CD4-positive, alpha-beta memory T cell (primary cell): ENCODE measurements around the gene MYO1B. TPM values are rescaled to one million over a fixed set of nuclear protein-coding genes. Genes with fewer than 3 reads are reported as not detected.

Source experiments
- CTCF ChIA-PET: fragments of 350-600 bp; sonication (Branson Sonifier 250); formaldehyde crosslinking; loops from one replicate; lab custom pipeline; 2021; ENCODE audit warnings: inconsistent platforms; ENCODE audit not compliant: partially characterized antibody; lab: Charles Lee
- POLR2A ChIA-PET: fragments of 350-600 bp; sonication (Branson Sonifier 250); formaldehyde crosslinking; loops from one replicate; lab custom pipeline; 2021; ENCODE audit not compliant: partially characterized antibody; lab: Charles Lee
- DNase-seq, 5 donors: peaks; one replicate each; pipeline versions ENCODE4 v3.0.0 to v3.0.0-alpha.2; 2020 to 2022; ENCODE audit warnings: mixed read lengths in 1 of 5
- H3K27ac ChIP-seq: one replicate; pipeline ENCODE4 v1.7.0; 2013; ENCODE audit warnings: low read depth, low read length
- H3K27me3 ChIP-seq: 2 replicates; pipeline ENCODE4 v1.7.0; 2013; ENCODE audit warnings: mild to moderate bottlenecking, low read length, moderate library complexity; ENCODE audit not compliant: insufficient read depth
- H3K36me3 ChIP-seq: 2 replicates; pipeline ENCODE4 v1.7.0; 2013; ENCODE audit warnings: mild to moderate bottlenecking, low read length, moderate library complexity; ENCODE audit not compliant: insufficient read depth
- H3K4me1 ChIP-seq: 2 replicates; pipeline ENCODE4 v1.7.0; 2013; ENCODE audit warnings: mild to moderate bottlenecking, low read length, moderate library complexity; ENCODE audit not compliant: insufficient read depth
- H3K4me3 ChIP-seq, 2 donors: one replicate each; pipeline ENCODE4 v1.7.0; 2013; ENCODE audit warnings: low read length in 2 of 2, mild to moderate bottlenecking in 1 of 2
- H3K9me3 ChIP-seq, 2 donors: one replicate each; pipeline ENCODE4 v1.7.0; 2013; ENCODE audit warnings: low read length in 2 of 2, control low read depth in 1 of 2; ENCODE audit not compliant: control insufficient read depth in 1 of 2
- H3K27ac Mint-ChIP-seq, 7 donors: one replicate each; pipeline ENCODE4 v1.8.0; 2020 to 2021; ENCODE audit warnings: mixed read lengths in 7 of 7, mild to moderate bottlenecking in 6 of 7, inconsistent platforms in 3 of 7, moderate library complexity in 3 of 7
- H3K27me3 Mint-ChIP-seq, 2 donors: one replicate each; pipeline ENCODE4 v1.8.0; 2020 to 2021; ENCODE audit warnings: mixed read lengths in 2 of 2
- H3K36me3 Mint-ChIP-seq, 2 donors: one replicate each; pipeline ENCODE4 v1.8.0; 2020 to 2021; ENCODE audit warnings: mixed read lengths in 2 of 2, inconsistent platforms in 1 of 2, mild to moderate bottlenecking in 1 of 2
- H3K4me1 Mint-ChIP-seq, 4 donors: one replicate each; pipeline ENCODE4 v1.8.0; 2020 to 2021; ENCODE audit warnings: mixed read lengths in 4 of 4, mild to moderate bottlenecking in 1 of 4
- H3K4me3 Mint-ChIP-seq, 8 donors: one replicate each; pipeline ENCODE4 v1.8.0; 2020 to 2021; ENCODE audit warnings: mixed read lengths in 8 of 8, mild to moderate bottlenecking in 7 of 8, moderate library complexity in 6 of 8, inconsistent platforms in 3 of 8
- H3K9me3 Mint-ChIP-seq, 8 donors: one replicate each; pipeline ENCODE4 v1.8.0; 2020 to 2021; ENCODE audit warnings: mixed read lengths in 8 of 8, mild to moderate bottlenecking in 5 of 8, inconsistent platforms in 3 of 8, moderate library complexity in 1 of 8
- intact Hi-C: fragments of 100-400 bp; cut with micrococcal nuclease; formaldehyde crosslinking; loops from one replicate; pipeline ENCODE4 v1.15.1; 2023
- polyA plus RNA-seq, 2 donors: library from polyadenylated mRNA; unstranded; fragments of 300-500 nt; fragmentation: Illumina TruSeq; gene quantifications; one replicate each; pipeline ENCODE4 v1.2.3, GENCODE V29; 2021
- total RNA-seq, 2 experiments: library from RNA; stranded (reverse); gene quantifications; one replicate each; pipeline ENCODE4 v1.2.3, GENCODE V29; 2021

MYO1B gene
- total and polyA plus RNA-seq, 4 experiments from 2014 or later: 0.12 to 0.38 (median 0.17) TPM

DNA sequence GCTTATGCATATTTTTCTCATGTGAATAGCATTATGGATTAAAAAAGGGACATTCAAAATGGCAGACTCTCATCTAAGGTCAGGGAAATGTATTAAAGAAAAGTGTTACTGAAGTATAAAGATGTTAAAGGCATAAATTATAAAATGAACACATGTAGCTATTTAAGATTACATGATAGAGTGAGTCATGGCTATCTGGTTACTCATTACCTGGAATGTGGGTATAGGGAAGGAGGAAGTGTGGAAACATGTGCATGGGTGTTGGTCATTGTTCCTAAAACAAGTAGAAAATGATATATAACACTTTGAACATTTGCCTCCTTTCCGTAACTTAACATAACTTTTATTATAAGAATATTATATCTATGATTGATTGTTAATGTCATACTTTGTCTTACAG is 66.4 kb downstream of the MYO1B start:
- no peaks in the 10 kb centered on the region for H3K36me3 ChIP-seq
- CTCF ChIA-PET: no interaction called here
- Mint-ChIP-seq H3K4me1 (peaks cover 0 to 2% (median 0%) of the 10 kb centered on the region in 4 donors), H3K27ac (no peak overlapping the region), H3K9me3 (no peaks in the 10 kb centered on the region), H3K27me3 (peaks cover 0 to 1% of the 10 kb centered on the region in 2 donors), H3K36me3 (no peaks in the 10 kb centered on the region), H3K4me3 (no peak overlapping the region)
- H3K27ac ChIP-seq: no peak overlapping the region
- no peaks in the 10 kb centered on the region for H3K9me3 ChIP-seq
- no peaks in the 10 kb centered on the region for H3K27me3 ChIP-seq
- DNase-seq: no peak
- intact Hi-C loops: no loop called here
- POLR2A ChIA-PET: no interaction called here
- no peaks in the 10 kb centered on the region for H3K4me1 ChIP-seq
- H3K4me3 ChIP-seq: no peak overlapping the region

- no peaks in the 10 kb centered on the region for H3K36me3 Mint-ChIP-seq
- DNase-seq: no peak
- H3K27ac Mint-ChIP-seq: no peak overlapping the region
- Histone ChIP-seq H3K36me3 (no peaks in the 10 kb centered on the region), H3K27me3 (no peaks in the 10 kb centered on the region), H3K27ac (no peak overlapping the region), H3K4me1 (no peaks in the 10 kb centered on the region), H3K4me3 (no peak overlapping the region), H3K9me3 (no peaks in the 10 kb centered on the region)
- ChIA-PET POLR2A (no interaction called here), CTCF (no interaction called here)
- H3K4me3 Mint-ChIP-seq: no peak overlapping the region
- intact Hi-C loops: no loop called here
- H3K9me3 Mint-ChIP-seq: no peaks in the 10 kb centered on the region
- peaks cover 0 to 3% of the 10 kb centered on the region in 2 donors for H3K27me3 Mint-ChIP-seq
- no peaks in the 10 kb centered on the region for H3K4me1 Mint-ChIP-seq
Observed at GRCh38 chr2:191312163-191312562, 67.0 kb downstream of the MYO1B start.

DNA sequence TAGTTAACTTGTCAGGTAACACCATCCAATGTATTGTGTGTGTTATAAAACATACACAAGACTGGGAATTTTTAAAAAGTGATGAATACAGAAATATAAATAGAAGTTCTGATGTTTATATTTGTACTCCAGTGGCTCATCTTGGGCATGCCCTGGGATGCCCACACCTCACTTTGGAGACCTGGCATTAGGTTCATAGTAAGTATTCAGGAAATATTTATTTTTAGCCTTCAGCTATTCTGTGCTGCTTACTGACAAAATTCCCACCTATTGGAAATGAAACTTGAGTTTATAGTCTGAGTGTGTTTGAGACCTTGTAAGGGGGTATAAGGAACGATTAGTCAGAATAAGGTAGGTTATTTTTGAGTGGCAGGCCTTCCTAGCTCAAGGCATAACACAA is 67.5 kb downstream of the MYO1B start:
- no peaks in the 10 kb centered on the region for H3K4me1 ChIP-seq
- intact Hi-C loops: no loop called here
- H3K27me3 ChIP-seq: no peaks in the 10 kb centered on the region
- Mint-ChIP-seq H3K4me1 (no peaks in the 10 kb centered on the region), H3K36me3 (no peaks in the 10 kb centered on the region), H3K4me3 (no peak overlapping the region), H3K27ac (no peak overlapping the region), H3K27me3 (peaks cover 0 to 3% of the 10 kb centered on the region in 2 donors), H3K9me3 (no peaks in the 10 kb centered on the region)
- H3K9me3 ChIP-seq: no peaks in the 10 kb centered on the region
- H3K36me3 ChIP-seq: no peaks in the 10 kb centered on the region
- no peak overlapping the region for H3K4me3 ChIP-seq
- DNase-seq: no peak
- CTCF ChIA-PET: no interaction called here
- POLR2A ChIA-PET: no interaction called here
- no peak overlapping the region for H3K27ac ChIP-seq

DNA sequence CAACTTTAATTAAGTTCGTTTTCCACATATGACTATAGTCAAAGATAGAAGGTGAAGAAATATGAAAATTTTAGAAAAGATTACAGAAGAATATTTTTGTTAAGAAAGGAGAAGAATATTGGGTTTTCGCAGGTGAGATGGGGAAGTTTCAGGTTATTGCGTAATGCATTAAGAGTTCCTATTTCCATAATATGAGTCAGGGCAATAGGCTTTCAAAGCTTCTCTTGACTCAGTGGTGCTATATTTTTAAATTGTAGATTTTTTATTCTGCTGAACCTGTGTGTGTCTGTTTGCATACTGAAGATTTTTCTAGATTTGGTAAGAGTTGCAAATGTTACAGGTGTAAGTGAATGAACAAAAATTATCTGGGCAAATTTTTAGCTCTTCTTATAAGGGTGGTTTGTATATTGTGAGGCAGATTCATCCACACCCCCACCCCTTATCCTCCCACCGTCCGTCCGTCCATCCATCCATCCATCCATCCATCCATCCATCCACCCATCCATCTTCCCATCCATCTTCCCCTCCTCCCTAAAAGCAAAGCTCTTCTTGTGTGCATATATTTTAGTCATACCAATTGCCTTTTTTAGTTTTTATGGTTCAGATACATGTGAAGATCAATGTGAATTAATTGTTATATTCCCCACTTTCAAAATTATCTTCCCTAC is 69.6 kb downstream of the MYO1B start:
- POLR2A ChIA-PET: no interaction called here

DNA sequence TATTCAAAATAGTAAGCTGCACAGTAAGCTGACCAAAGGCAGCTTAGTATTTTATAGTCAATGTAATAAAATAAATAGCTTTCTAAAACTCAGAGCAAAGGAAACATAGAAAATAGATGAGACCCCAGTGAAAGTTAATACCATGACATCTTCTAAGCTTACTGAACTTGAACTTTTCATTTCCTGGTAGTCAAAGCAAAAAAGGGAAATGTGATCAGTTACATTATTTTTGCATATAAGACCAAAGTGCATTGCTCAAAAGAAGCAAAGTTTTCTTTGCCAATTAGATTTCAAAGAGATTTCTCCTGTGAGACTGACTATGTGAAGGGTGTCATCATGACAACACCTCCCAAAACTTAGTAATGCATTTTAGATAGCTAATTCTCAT is 70.2 kb downstream of the MYO1B start:
- no peak overlapping the region for H3K27ac Mint-ChIP-seq
- H3K4me1 Mint-ChIP-seq: no peaks in the 10 kb centered on the region
- no peaks in the 10 kb centered on the region for H3K27me3 ChIP-seq
- intact Hi-C loops: no loop called here
- H3K4me1 ChIP-seq: no peaks in the 10 kb centered on the region
- ChIA-PET POLR2A (no interaction called here), CTCF (no interaction called here)
- H3K9me3 Mint-ChIP-seq: no peaks in the 10 kb centered on the region
- H3K36me3 ChIP-seq: no peaks in the 10 kb centered on the region
- no peak overlapping the region for H3K4me3 ChIP-seq
- peaks cover 0 to 7% of the 10 kb centered on the region in 2 donors for H3K27me3 Mint-ChIP-seq
- H3K4me3 Mint-ChIP-seq: no peak overlapping the region
- H3K36me3 Mint-ChIP-seq: no peaks in the 10 kb centered on the region
- no peak for DNase-seq
- H3K9me3 ChIP-seq: no peaks in the 10 kb centered on the region
- H3K27ac ChIP-seq: no peak overlapping the region

More for the DNA sequence above, 69.6 kb downstream of the MYO1B start:
- no peaks in the 10 kb centered on the region for H3K36me3 Mint-ChIP-seq
- Histone ChIP-seq H3K36me3 (no peaks in the 10 kb centered on the region), H3K4me1 (no peaks in the 10 kb centered on the region), H3K27me3 (no peaks in the 10 kb centered on the region), H3K4me3 (no peak overlapping the region), H3K9me3 (no peaks in the 10 kb centered on the region), H3K27ac (no peak overlapping the region)
- H3K4me1 Mint-ChIP-seq: no peaks in the 10 kb centered on the region
- H3K27ac Mint-ChIP-seq: no peak overlapping the region
- intact Hi-C loops: no loop called here
- peaks cover 0 to 7% of the 10 kb centered on the region in 2 donors for H3K27me3 Mint-ChIP-seq
- H3K9me3 Mint-ChIP-seq: no peaks in the 10 kb centered on the region
- no peak overlapping the region for H3K4me3 Mint-ChIP-seq
- CTCF ChIA-PET: interaction anchor here (1.1 kb wide), 1 partner anchor 27 kb away, joined by 3 read pairs; no protein-coding TSS in a partner anchor
- DNase-seq: no peak

- H3K27me3 Mint-ChIP-seq: peaks cover 0 to 9% of the 10 kb centered on the region in 2 donors
- H3K9me3 ChIP-seq: no peaks in the 10 kb centered on the region
- intact Hi-C loops: no loop called here
- H3K4me3 Mint-ChIP-seq: no peak overlapping the region
- no peaks in the 10 kb centered on the region for H3K36me3 ChIP-seq
- CTCF ChIA-PET: interaction anchor here (1.1 kb wide), 1 partner anchor 13 kb away, joined by 3 read pairs; no protein-coding TSS in a partner anchor
- no peaks in the 10 kb centered on the region for H3K9me3 Mint-ChIP-seq
- POLR2A ChIA-PET: no interaction called here
- peaks cover 2% of the 10 kb centered on the region for H3K4me1 ChIP-seq
- peaks cover 0 to 3% (median under 1%) of the 10 kb centered on the region in 4 donors for H3K4me1 Mint-ChIP-seq
- no peaks in the 10 kb centered on the region for H3K36me3 Mint-ChIP-seq
- H3K4me3 ChIP-seq: no peak overlapping the region
- no peak overlapping the region for H3K27ac Mint-ChIP-seq
- H3K27ac ChIP-seq: no peak overlapping the region
- no peak for DNase-seq
- no peaks in the 10 kb centered on the region for H3K27me3 ChIP-seq
Observed at GRCh38 chr2:191316246-191316994, 71.2 kb downstream of the MYO1B start.

DNA sequence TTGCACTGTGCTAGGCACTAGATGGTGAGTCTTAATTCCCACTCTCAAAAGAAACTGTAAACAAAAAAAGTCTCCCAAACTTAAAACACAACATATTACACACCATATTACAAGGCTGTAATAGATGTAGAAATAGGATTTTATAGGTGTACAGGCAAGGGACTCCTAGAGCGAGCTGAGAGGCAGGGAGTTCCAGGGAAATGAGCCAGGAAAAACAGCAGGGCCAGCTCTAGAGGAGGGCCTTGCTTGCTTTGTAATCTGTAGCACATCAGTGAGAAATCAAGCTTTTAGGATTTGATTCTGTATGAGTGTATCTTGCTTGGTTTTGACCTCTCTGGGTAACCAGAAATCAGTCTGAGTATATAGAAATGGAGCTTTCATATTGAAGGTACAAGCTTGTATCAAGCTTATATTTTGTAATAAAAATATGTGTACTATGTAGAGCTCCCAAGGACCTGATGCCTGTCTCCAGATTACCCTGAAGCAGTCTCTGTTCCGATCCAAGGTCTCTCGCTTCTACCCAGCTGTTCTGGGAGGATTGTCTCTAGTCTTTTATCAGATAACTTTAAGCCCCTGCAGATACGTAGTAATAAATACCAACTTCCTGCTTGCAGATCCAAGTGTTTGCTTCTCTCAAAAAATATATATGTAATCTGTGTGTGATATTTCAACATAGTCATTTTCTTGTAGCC is 73.0 kb downstream of the MYO1B start:
- Histone ChIP-seq H3K27ac (no peak overlapping the region), H3K4me3 (no peak overlapping the region), H3K4me1 (peaks cover 13% of the 10 kb centered on the region), H3K36me3 (no peaks in the 10 kb centered on the region), H3K27me3 (no peaks in the 10 kb centered on the region), H3K9me3 (no peaks in the 10 kb centered on the region)
- no peak overlapping the region for H3K27ac Mint-ChIP-seq
- CTCF ChIA-PET: no interaction called here
- H3K4me1 Mint-ChIP-seq: peaks cover 12 to 21% (median 13%) of the 10 kb centered on the region in 4 donors
- intact Hi-C loops: no loop called here
- H3K9me3 Mint-ChIP-seq: peaks cover 0 to 3% (median 0%) of the 10 kb centered on the region in 8 donors
- no peaks in the 10 kb centered on the region for H3K36me3 Mint-ChIP-seq
- no peak overlapping the region for H3K4me3 Mint-ChIP-seq
- peaks cover 0 to 9% of the 10 kb centered on the region in 2 donors for H3K27me3 Mint-ChIP-seq
- DNase-seq: no peak
- POLR2A ChIA-PET: no interaction called here
